ENCODE measurements around the gene ZRANB1. TPM values are rescaled to one million over a fixed set of nuclear protein-coding genes. Genes with fewer than 3 reads are reported as not detected.
"Not testable (repeated sequence)": the region's sequence is repeated elsewhere in the genome, so short reads cannot be mapped to it uniquely, and the experiment has no call there.

ZRANB1 gene
- total RNA-seq, 4 donors from 2014 or later: 22.1 to 37.5 (median 25.0) TPM

DNA sequence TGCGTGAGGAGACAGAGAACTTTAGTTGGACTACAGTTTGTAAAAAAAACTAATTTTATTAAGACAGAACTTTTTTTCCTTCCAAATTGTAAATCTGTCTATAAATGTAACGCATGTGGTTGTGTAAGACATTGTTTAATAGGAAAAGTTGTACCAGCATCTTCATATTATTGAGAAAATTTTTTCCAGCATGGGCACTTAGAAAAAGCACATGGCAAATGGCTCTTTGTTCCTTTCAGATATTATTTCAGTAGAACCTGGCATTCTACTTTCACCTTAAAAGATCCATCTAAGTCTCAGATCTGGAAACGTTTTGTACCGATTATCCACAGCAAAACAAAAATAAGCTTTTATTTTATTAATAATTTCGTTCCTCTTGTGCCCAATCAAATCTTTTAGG, 43.2 kb downstream of the ZRANB1 start:
- H3K27ac ChIP-seq: no peak overlapping the region
- no peak overlapping the region for H3K4me3 ChIP-seq (replicated peaks in 1 of 3)
- peaks cover 30 to 34% of the 10 kb centered on the region in 2 donors for H3K36me3 ChIP-seq
- TF ChIP-seq CTCF (IDR thresholded peaks at IDR 0.05) (no peak), POLR2A (IDR thresholded peaks at IDR 0.05) (no peak)
- DNase-seq: no peak
- no peaks in the 10 kb centered on the region for H3K4me1 ChIP-seq
- intact Hi-C loops (cut with DNase I): no loop called here
- H3K27me3 ChIP-seq: no peaks in the 10 kb centered on the region
- no peaks in the 10 kb centered on the region for H3K9me3 ChIP-seq
- 90 to 91% methylated on average over 5 of the region's 5 CpGs for WGBS, 2 donors

DNA sequence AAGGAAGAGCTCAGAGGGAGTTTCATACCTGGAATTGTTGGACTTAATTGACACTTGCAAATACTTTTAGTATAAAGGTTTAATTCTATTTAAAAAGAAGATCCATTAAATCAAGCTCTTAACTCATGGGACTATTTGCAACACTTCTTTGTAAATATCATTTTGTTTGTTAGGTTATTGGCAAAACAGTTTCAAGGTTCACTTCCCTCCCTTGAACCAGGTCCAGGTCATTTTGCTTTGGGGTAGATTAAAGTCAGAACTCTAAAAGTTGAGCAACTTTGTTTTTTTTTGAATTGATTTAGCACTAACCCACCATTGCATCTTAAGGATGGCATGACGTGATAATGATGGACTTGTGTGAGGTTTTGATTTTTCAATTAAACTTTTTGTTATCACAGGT, 45.9 kb downstream of the ZRANB1 start:
- no peak for DNase-seq
- Histone ChIP-seq H3K4me3 (replicated peaks in 1 of 3) (no peak overlapping the region), H3K27ac (no peak overlapping the region), H3K27me3 (no peaks in the 10 kb centered on the region), H3K36me3 (peaks cover 45 to 48% of the 10 kb centered on the region in 2 donors), H3K4me1 (no peaks in the 10 kb centered on the region), H3K9me3 (no peaks in the 10 kb centered on the region)
- 92 to 96% methylated on average over 1 of the region's 1 CpG for WGBS, 2 donors
- TF ChIP-seq POLR2A (IDR thresholded peaks at IDR 0.05): no peak
- TF ChIP-seq CTCF (IDR thresholded peaks at IDR 0.05): no peak
- intact Hi-C loops (cut with DNase I): no loop called here

DNA sequence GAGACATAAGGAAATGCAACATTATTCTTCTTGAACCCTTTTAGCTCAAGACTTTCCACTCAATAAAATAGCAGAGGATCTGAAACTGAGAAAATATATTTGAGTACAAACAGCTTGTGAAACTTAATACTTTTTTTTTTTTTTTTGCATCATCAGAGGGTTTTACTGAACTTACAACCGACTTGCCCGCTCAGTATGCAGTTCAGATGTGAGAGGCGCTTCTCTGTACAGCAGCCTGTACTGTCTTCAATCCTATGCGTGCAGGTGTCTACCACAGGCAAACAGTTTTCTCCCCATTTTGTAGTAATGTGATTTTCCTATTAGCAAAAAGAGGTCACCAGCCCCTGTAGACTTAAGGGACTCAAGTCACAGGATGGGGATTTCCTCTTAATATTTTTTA, 46.8 kb downstream of the ZRANB1 start:
- 91 to 94% methylated on average over 4 of the region's 4 CpGs for WGBS, 2 donors

DNA sequence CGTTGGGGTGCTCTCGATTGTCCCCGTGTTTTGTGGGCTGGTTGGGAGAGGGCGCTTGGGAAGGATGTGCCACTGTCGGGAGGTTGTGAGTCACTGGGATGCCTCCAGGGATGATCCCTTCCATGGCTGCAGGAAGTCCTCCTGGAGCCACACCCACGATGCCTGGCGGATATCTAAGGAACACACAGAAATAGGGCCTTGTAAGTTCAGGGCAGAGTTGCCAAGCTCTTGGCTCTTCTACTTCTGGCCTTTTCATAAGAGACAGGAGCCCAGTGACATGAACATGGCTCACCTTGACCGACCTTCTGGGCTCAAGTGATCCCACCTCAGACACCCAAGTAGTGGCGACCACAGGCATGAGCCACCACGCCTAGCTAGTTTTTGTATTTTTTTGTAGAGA, 47.6 kb downstream of the ZRANB1 start:
- no peak overlapping the region for H3K4me3 ChIP-seq (replicated peaks in 1 of 3)
- H3K9me3 ChIP-seq: no peaks in the 10 kb centered on the region
- TF ChIP-seq CTCF (IDR thresholded peaks at IDR 0.05) (no peak), POLR2A (IDR thresholded peaks at IDR 0.05) (no peak)
- no peak for DNase-seq
- H3K27ac ChIP-seq: no peak overlapping the region
- no peaks in the 10 kb centered on the region for H3K4me1 ChIP-seq
- H3K27me3 ChIP-seq: no peaks in the 10 kb centered on the region
- H3K36me3 ChIP-seq: peaks cover 60 to 62% of the 10 kb centered on the region in 2 donors
- WGBS, 2 donors: 87 to 88% methylated on average over 10 of the region's 10 CpGs
- intact Hi-C loops (cut with DNase I): no loop called here

More for the DNA sequence above, 46.8 kb downstream of the ZRANB1 start:
- H3K4me3 ChIP-seq (replicated peaks in 1 of 3); DNase-seq; intact Hi-C loops (cut with DNase I); H3K27ac ChIP-seq; H3K9me3 ChIP-seq; H3K27me3 ChIP-seq; H3K4me1 ChIP-seq: not testable (repeated sequence)
- peaks cover 55 to 57% of the 10 kb centered on the region in 2 donors for H3K36me3 ChIP-seq

DNA sequence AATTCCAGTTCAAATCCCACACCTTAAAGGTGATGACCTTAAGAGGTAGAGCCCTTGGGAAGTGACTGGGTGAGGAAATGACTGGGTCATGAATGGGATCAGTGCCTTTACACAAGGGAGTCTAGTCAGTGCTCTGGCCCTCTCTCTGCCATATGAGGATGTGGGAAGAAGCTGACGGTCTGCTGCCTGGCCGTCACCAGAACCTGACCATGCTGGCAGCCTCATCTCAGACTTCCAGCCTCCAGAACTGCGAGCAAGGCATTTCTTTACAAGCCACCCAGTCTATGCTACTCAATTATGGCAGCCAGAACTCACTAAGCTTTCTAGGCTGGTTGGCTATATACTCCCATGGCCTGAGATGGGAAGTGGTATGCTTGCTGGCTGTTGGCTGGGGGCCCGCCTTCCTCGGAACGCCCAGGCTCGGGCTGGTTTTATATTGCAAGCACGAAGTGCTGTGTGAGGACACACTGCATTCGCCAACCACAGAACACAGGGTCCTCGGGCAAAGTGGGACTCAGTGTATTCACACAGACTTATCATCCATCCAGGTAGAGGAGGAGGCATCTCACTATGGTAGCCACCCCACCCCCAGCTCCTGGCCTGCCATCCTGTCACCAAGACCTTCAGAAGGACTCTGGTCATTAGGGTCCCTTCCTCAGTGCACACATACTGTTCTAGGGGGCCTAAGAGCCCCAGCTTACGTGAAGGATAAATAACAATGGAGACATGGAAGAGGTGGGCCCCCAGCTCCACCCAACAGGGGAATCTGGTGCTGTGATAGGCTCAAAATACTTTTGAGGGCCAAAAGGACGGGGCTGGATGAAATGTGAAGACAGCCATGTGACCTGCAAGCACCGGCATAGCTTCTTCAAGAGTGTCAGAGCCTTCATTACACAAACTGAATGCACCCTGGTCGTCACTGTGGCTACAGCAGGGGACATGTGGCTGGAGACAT, 49.0 kb downstream of the ZRANB1 start:
- TF ChIP-seq CTCF (IDR thresholded peaks at IDR 0.05) (no peak), POLR2A (IDR thresholded peaks at IDR 0.05) (no peak)
- DNase-seq: no peak
- H3K27ac ChIP-seq: no peak overlapping the region
- no peak overlapping the region for H3K4me3 ChIP-seq (replicated peaks in 1 of 3)
- intact Hi-C loops (cut with DNase I): no loop called here
- peaks cover 57 to 58% of the 10 kb centered on the region in 2 donors for H3K36me3 ChIP-seq
- H3K4me1 ChIP-seq: no peaks in the 10 kb centered on the region
- no peaks in the 10 kb centered on the region for H3K9me3 ChIP-seq
- no peaks in the 10 kb centered on the region for H3K27me3 ChIP-seq
- WGBS, 2 donors: 88 to 94% methylated on average over 13 to 14 of the region's 14 CpGs

Data from thyroid gland (tissue), 4 donors.